WERI-Rb-1 (cell line): ENCODE data around the gene RUVBL1.

Experiments
- DNase-seq: peaks from one replicate; pipeline ENCODE4 v3.0.0-alpha.2; 2020
- H3K27ac ChIP-seq: fragments of 250-450 bp; sonication (Bioruptor Pico); 2 replicates; pipeline ENCODE4 v1.5.1; 2020; ENCODE audit warnings: mild to moderate bottlenecking, moderate library complexity
- H3K27me3 ChIP-seq: fragments of 250-450 bp; sonication (Bioruptor Pico); 2 replicates; pipeline ENCODE4 v1.5.1; 2021; ENCODE audit warnings: mild to moderate bottlenecking, low read depth, moderate library complexity; ENCODE audit not compliant: insufficient read depth, severe bottlenecking
- H3K36me3 ChIP-seq: fragments of 250-450 bp; sonication (Bioruptor Pico); 2 replicates; pipeline ENCODE4 v1.5.1; 2020; ENCODE audit warnings: mild to moderate bottlenecking, moderate library complexity
- H3K4me3 ChIP-seq: 2 replicates; pipeline ENCODE4 v1.5.1; 2011; ENCODE audit warnings: low read depth, mild to moderate bottlenecking, control low read depth, low read length
- H3K9me3 ChIP-seq: fragments of 250-450 bp; sonication (Bioruptor Pico); 2 replicates; pipeline ENCODE4 v1.5.1; 2021; ENCODE audit warnings: mild to moderate bottlenecking, moderate library complexity; ENCODE audit not compliant: severe bottlenecking
- TF ChIP-seq, protein P1 (sequence below): IDR thresholded peaks from 2 replicates; pipeline ENCODE4 v1.5.1; 2011; ENCODE audit warnings: low read depth, mild to moderate bottlenecking, control low read depth, inconsistent platforms, low read length

Gene RUVBL1

DNA sequence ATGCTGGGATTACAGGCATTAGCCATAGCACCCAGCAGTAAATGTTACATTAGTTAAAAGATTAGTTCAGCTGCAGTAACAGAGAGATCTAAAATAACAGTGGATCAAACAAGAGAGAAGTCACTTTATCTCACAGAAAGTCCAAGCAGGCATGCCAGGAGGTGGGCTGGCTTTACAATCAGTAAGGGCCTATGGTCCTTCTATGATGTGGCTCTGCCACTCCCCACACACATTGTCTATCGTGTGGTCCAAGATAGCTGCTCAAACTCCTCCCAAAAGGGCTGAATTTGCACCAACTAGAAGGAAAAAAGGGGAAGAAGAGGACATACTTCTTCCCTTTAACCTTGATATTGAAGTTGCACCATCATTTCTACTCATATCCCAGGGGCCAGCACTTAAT is 4.6 kb upstream of the RUVBL1 start:
- Histone ChIP-seq H3K27ac (no peak overlapping the region), H3K27me3 (no peaks in the 10 kb centered on the region), H3K4me3 (no peak overlapping the region), H3K36me3 (no peaks in the 10 kb centered on the region), H3K9me3 (no peaks in the 10 kb centered on the region)
- DNase-seq = no peak
- TF ChIP-seq, protein P1, sequence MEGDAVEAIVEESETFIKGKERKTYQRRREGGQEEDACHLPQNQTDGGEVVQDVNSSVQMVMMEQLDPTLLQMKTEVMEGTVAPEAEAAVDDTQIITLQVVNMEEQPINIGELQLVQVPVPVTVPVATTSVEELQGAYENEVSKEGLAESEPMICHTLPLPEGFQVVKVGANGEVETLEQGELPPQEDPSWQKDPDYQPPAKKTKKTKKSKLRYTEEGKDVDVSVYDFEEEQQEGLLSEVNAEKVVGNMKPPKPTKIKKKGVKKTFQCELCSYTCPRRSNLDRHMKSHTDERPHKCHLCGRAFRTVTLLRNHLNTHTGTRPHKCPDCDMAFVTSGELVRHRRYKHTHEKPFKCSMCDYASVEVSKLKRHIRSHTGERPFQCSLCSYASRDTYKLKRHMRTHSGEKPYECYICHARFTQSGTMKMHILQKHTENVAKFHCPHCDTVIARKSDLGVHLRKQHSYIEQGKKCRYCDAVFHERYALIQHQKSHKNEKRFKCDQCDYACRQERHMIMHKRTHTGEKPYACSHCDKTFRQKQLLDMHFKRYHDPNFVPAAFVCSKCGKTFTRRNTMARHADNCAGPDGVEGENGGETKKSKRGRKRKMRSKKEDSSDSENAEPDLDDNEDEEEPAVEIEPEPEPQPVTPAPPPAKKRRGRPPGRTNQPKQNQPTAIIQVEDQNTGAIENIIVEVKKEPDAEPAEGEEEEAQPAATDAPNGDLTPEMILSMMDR = no peak

DNA sequence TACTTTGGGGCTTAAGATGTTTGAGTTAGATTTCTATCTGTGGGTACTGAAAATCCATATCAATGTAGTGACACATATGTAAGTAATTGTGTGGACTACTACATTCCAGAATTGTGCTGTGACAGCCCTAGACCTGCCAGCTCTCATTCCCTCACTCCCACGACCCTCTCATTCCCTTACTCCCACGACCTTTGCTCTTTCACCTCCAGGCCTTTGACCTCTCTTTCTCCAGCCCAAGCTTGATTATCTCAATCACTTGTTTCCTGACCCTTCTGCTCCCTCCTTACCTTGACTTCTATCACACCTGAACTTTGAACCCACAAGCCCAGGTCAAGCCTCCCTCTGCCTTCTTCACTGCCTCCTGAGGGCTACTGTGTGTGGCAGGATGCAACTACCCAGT is 3.6 kb upstream of the RUVBL1 start:
- H3K4me3 ChIP-seq = no peak overlapping the region
- H3K27ac ChIP-seq = no peak overlapping the region
- no peaks in the 10 kb centered on the region for H3K27me3 ChIP-seq
- no peaks in the 10 kb centered on the region for H3K36me3 ChIP-seq
- H3K9me3 ChIP-seq = no peaks in the 10 kb centered on the region
- TF ChIP-seq, protein P1 = no peak
- no peak for DNase-seq

DNA sequence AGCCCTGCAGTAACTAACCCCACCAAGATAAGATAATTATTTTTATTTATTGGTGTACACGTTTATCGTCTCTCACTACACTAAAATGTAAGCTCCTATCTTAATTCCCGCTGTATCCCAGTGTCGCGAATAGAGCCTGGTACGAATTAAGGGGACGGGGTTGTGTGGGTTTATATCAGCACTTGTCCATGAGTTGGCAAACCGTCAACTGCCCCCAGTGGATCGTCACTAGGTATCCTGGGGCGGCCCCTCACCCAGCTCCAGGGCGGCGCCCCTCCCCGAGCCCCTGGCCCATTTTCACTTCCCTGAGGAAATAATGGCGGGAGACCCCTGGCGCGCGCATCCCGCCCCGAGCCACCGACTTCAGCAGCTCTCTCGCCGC is 465 bp downstream of the RUVBL1 start:
- H3K27me3 ChIP-seq = no peaks in the 10 kb centered on the region
- peak overlapping the region; percentile 83 for H3K27ac ChIP-seq
- TF ChIP-seq, protein P1 = no peak
- no peak for DNase-seq
- peak overlapping the region; percentile 73 for H3K4me3 ChIP-seq
- peaks cover 7% of the 10 kb centered on the region for H3K36me3 ChIP-seq
- no peaks in the 10 kb centered on the region for H3K9me3 ChIP-seq

DNA sequence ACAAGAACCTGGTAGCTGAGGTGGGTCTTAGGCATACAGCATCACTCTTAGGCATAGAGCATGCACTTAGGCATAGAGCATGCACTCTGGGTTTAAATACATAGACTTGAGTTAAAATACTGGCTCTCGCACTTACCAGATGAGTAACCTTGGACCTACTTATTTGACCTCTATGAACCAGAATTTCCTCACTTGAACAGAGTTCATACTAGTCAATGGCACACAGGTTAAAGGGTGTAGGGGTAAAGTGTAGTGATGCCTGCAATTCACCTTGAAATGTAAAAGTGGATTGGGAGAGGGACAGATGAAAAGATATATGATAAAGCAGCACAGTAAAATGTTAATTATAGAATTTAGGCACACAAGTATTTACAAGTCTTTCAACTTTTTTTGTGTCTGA is 1.6 kb downstream of the RUVBL1 start:
- Histone ChIP-seq H3K36me3 (peaks cover 10% of the 10 kb centered on the region), H3K4me3 (no peak overlapping the region), H3K27me3 (no peaks in the 10 kb centered on the region), H3K27ac (no peak overlapping the region), H3K9me3 (no peaks in the 10 kb centered on the region)
- TF ChIP-seq, protein P1 = no peak
- no peak for DNase-seq

DNA sequence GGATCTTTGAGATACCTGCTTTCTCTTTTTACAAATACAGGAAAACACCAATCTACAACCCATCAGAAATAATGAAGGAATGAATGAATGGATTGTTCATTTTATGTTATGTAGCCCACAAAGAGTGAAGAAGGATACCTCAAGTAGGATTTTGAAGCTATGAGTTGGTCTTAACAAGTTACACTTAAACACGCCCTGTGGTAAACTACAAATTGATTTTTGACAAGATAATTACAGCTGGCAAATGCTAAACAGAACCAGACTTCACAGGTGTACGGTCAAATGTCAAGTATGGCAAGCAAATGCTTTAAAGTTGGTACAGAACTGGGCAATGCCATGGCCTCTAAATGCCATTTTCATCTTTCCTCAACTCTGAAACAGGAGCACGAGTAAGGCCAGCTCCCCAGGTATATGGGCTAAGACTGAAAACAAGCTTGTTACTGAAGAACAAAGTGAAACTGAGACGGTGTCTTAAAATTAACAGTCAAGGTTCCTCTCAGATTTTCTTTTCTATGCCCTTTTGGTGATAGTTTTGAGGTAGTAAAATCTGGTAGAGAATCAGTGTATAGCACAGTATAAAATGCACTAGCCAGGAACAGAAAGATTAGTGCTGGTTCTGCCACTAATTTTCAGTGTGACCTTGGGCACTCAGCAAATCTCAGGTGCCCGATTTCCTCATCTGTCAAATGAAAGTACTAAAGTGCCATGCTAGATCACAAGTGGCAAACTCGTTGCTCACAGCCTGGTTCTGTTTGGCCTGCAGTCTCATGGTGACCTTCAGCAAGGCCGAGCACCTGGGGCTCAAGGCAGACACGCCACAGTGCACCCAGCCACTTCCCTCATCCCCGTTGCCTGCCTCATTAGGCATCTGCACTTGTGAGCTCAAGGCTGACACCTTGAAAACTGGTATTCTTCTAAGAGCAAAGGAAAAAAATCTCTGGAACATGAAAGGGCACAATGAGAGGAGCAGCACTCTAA is 9.5 kb downstream of the RUVBL1 start:
- Histone ChIP-seq H3K4me3 (no peak overlapping the region), H3K27ac (no peak overlapping the region), H3K9me3 (no peaks in the 10 kb centered on the region), H3K27me3 (no peaks in the 10 kb centered on the region), H3K36me3 (peaks cover 45% of the 10 kb centered on the region)
- TF ChIP-seq, protein P1 = no peak
- DNase-seq = no peak
